ENCODE results near the gene OCIAD1. TPM values are rescaled to one million over a fixed set of nuclear protein-coding genes. Genes with fewer than 3 reads are reported as not detected.
A peak's percentile ranks its signal among the peaks of the same experiment; 100 is the strongest.
"Not testable (repeated sequence)": the region's sequence is repeated elsewhere in the genome, so short reads cannot be mapped to it uniquely, and the experiment has no call there.

The OCIAD1 gene
- total RNA-seq, 1 donor = 43.4 TPM

GRCh38 chr4:48881646-48882045, 50.8 kb downstream of the OCIAD1 start:
- not testable (repeated sequence) for DNase-seq (ENCODE audit: low read depth in 2 of 3, low spot score in 2 of 3)

- DNase-seq (ENCODE audit: low read depth in 2 of 3, low spot score in 2 of 3) = not testable (repeated sequence)
Measured at GRCh38 chr4:48889750-48890149, 58.9 kb downstream of the OCIAD1 start.

GRCh38 chr4:48891028-48891619, 60.2 kb downstream of the OCIAD1 start:
- no peak for DNase-seq (ENCODE audit: low read depth in 2 of 3, low spot score in 2 of 3)

GRCh38 chr4:48896845-48897244, 66.0 kb downstream of the OCIAD1 start:
- no peak for DNase-seq (ENCODE audit: low read depth in 2 of 3, low spot score in 2 of 3)

- DNase-seq (ENCODE audit: low read depth in 2 of 3, low spot score in 2 of 3) = peak in 2 of 3 donors; percentile 56 to 78
Measured at GRCh38 chr4:48898733-48899431, 68.0 kb downstream of the OCIAD1 start.

- no peak for DNase-seq (ENCODE audit: low read depth in 2 of 3, low spot score in 2 of 3)
Measured at GRCh38 chr4:48899432-48899749, 68.5 kb downstream of the OCIAD1 start.

GRCh38 chr4:48899950-48900349, 69.1 kb downstream of the OCIAD1 start:
- DNase-seq (ENCODE audit: low read depth in 2 of 3, low spot score in 2 of 3) = no peak

- DNase-seq (ENCODE audit: low read depth in 2 of 3, low spot score in 2 of 3) = no peak
Measured at GRCh38 chr4:48901196-48901595, 70.3 kb downstream of the OCIAD1 start.

GRCh38 chr4:48902266-48902665, 71.4 kb downstream of the OCIAD1 start:
- no peak for DNase-seq (ENCODE audit: low read depth in 2 of 3, low spot score in 2 of 3)

GRCh38 chr4:48904101-48904500, 73.2 kb downstream of the OCIAD1 start:
- no peak for DNase-seq (ENCODE audit: low read depth in 2 of 3, low spot score in 2 of 3)

- no peak for DNase-seq (ENCODE audit: low read depth in 2 of 3, low spot score in 2 of 3)
Measured at GRCh38 chr4:48904541-48905142, 73.8 kb downstream of the OCIAD1 start.

- DNase-seq (ENCODE audit: low read depth in 2 of 3, low spot score in 2 of 3) = no peak
Measured at GRCh38 chr4:48905363-48906015, 74.6 kb downstream of the OCIAD1 start.

- DNase-seq (ENCODE audit: low read depth in 2 of 3, low spot score in 2 of 3) = peak; percentile 64 to 92 (median 85)
Measured at GRCh38 chr4:48906206-48907173, 75.6 kb downstream of the OCIAD1 start, which contains the start of gene OCIAD2. Gene OCIAD2, minus strand, starts transcription at chr4:48906774. Its CDS starts 2,225 bp downstream, at chr4:48904549.

- DNase-seq (ENCODE audit: low read depth in 2 of 3, low spot score in 2 of 3) = no peak
Measured at GRCh38 chr4:48907706-48908477, 77.0 kb downstream of the OCIAD1 start.

- DNase-seq (ENCODE audit: low read depth in 2 of 3, low spot score in 2 of 3) = no peak
Measured at GRCh38 chr4:48908687-48909086, 77.8 kb downstream of the OCIAD1 start.

- DNase-seq (ENCODE audit: low read depth in 2 of 3, low spot score in 2 of 3) = no peak
Measured at GRCh38 chr4:48909697-48910096, 78.8 kb downstream of the OCIAD1 start.

- DNase-seq (ENCODE audit: low read depth in 2 of 3, low spot score in 2 of 3) = no peak
Measured at GRCh38 chr4:48910511-48910910, 79.6 kb downstream of the OCIAD1 start.

All from hematopoietic multipotent progenitor cell (in vitro differentiated cells).